HL-60/S4 treated with retinoic acid at 250 ng/mL for 4 days and 3 days (cell line): ENCODE measurements around the gene CHRNB4.

Experiments used
- in situ Hi-C: fragments of 300-500 bp; cut with MboI; formaldehyde crosslinking; loops from 2 replicates; pipeline ENCODE4 v1.7.0; 2022; ENCODE audit warnings: low sequenced_read_pairs

Gene CHRNB4

DNA sequence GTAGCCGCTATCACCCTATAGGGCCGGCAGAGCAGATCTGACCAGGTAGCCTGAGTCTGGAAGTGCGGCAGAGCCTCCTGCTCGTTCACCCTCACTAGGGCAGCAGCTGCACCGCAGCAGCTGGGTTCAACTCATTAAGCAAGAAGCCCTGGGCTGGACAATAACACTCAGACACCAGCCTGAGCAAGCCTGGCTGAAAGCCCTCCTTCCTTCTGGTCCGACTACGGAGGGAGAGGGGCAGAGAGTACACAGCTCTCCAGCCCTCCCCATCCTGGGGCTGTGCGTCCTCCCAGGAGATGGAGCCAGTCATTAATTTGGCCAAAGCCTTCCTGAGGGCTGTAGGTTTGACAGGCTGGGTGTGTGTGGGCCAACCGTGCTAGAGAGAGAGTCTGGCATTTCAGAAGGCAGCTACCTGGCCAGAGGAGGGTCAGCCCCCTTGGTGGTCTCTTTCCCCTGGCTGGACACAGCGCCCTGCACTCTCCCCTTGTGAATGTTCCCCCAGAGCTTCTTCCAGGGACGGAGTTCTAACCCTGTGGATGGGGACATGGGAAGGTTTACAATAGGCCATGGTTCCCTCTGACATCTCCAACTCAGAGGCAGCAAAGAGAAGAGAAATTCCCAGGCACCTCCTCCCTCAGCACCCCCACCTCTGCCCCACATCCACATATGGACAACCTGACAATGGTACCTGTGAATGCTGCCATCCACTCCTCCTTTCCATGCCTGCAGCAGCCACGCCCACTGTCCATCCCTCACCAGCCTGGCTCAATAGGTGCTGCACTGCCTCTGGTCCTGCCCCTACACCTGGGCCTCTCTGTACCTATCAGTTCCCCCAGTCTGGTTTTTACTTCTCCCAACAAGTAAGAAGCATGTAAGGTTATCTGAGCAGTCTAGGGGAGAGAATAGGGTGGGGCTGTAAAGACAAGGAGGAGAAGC lies 6.5 kb downstream of the CHRNB4 start:
- in situ Hi-C loops = no loop called here

DNA sequence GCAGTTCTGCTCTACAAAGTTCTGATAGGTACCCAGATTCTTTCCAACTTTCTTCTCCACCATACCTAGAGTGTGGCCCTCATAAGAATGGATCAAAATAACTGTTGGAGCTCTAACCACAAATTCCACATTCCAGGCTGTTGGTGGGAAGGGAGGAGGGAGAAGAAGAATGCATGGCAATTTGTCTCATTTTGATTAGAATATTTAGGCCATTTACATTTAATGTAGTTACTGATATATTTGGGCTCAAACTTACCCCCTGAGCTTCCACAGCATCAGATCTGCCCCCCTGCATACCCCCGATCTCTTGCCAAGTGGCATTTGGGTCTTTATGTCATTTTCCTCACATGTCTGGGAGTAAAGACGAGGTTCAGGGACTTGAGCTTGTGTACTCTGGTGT lies 7.7 kb downstream of the CHRNB4 start:
- in situ Hi-C loops = no loop called here

DNA sequence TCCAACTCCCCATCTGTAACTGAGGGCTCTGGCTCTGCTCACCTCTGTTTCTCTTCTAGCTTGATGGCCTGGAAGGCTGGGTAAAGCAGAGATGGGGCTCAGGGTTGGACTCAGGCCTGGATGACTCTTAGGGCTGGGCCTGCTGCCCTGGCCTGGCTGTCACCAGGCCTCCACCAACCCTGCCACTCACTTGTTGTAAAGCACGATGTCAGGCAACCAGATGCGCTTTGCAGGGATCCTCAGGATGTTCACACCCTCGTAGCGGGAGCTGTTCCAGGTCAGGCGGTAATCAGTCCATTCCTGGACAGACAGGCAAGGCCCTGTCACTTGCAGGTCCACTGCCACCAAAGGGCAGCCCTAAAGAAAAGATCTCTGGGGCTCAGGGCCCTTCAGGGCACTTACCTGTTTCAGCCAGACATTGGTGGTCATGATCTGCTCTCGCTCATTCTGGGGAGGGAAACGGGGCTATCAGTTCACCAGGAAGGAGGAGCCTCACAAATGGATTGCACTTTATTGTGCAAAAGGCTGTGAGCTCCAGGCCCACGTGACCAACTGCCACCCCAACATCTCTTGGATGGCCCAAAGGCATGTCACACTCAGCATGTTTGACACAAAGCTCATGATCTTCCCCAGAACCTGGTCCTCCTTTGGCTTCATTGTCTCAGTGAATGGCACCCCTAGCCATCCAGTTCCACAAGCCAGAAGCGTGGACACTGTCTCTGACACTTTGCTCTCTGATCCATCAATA lies 9.9 kb downstream of the CHRNB4 start:
- in situ Hi-C loops = no loop called here

DNA sequence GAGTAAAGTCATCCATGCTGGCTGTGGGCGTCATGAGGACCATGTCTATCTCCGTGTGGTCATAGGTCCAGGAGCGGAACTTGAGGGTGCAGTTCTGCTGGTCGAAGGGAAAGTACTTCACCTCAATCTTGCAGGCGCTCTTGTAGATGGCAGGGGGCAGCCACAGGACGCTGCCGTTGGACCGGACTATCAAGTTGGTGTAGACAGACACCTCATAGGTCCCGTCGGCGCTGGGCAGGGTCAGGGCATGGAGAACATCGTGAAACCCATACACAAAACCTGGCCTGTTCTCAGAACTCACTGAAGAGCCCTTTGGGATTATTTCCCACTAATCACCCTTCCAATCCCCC lies 11.3 kb downstream of the CHRNB4 start:
- in situ Hi-C loops = no loop called here

DNA sequence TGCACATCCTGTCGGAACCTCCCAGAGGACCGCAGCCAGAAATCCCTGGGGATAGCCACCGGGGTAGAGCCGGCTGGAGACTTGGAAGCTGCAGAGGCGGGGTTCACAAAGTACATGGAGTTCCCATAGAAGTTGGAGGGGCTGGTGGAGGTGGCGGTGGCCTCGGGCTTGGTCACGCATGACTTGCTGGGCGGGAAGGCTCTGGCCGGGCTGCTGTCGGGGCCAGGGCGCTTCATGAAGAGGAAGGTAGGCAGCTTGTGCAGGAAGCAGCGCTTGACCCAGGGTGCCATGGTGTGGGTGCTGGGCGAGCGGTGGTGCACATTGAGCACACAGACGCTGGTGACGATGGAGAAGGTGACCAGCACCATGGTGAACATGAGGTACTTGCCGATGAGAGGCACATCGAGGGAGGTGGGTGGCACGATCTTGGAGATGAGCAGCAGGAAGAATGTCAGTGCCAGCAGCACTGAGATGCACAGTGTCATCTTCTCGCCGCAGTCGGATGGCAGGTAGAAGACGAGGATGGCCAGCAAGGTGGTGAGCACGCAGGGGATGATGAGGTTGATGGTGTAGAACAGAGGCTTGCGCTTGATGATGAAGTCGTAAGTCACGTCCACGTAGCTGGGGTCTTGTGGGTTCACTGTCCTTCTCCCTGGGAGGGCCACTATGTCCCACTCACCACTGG lies 11.8 kb downstream of the CHRNB4 start:
- in situ Hi-C loops = no loop called here

DNA sequence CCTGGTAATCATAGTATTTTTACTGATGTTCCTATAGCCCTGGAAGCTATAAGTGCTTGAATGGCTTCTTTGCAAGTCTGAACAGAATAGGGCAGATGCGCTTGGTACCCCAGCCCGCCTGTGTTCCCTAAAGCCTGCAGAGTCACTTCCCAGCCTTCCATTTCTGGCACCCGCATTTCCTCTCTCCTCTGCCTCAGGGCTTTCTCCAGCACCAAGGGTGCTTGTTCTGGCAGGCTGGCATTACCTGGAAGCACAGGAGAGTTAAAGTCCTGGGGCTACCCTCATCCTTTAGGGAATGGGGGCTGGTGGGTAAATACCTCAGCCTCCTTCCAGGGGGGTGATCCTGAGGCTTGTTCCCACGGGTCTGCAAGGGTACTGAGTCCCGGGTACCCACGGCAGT lies 12.8 kb downstream of the CHRNB4 start:
- in situ Hi-C loops = no loop called here

DNA sequence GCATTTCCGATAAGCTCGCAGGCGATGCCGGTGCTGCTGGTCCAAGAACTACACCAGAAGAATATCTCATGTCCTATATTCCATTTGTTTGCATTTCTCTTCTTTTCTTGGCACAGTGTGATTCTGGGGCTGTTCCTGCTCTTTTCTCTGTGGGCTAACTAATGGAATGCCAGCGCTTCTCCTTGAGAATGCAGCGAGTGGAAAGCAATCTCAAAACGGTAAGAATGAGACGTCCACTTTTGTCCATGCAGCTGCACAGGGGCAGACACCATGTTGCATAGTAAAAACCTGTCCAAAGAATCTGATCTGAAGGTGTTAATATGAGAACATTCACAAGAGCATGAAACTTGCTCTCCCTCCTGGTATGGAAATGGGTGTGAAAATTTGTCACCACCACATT lies 13.7 kb downstream of the CHRNB4 start:
- in situ Hi-C loops = no loop called here

DNA sequence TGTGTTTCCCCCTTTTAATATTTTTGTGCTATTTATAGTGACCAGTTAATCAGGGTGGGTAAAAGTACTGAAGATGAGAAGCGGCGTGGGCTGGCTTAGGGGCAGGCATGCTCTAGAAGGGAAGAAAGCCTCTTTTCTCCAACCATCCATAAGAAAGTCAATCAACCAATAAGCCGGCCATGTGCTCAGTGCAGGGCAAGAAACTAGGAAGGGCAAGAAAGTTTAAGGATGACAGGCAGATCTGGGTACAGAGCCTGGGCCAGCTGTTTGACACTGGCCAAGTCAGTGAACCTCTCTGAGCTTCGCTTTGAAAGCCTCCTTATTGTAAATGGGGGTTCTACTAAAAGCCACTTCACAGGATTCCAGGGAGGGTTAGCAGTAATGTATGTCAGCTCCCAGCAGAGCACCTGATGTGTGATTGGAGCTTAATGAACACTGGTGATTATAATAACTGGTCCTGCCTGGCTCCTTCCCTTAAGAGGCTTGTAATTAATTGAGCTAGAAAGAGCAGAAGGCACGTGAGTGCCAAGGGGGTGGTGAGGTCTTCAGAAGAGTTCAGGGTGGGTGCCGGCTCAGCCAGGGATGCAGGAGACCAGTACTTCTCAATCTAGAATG lies 14.5 kb downstream of the CHRNB4 start:
- in situ Hi-C loops = no loop called here

DNA sequence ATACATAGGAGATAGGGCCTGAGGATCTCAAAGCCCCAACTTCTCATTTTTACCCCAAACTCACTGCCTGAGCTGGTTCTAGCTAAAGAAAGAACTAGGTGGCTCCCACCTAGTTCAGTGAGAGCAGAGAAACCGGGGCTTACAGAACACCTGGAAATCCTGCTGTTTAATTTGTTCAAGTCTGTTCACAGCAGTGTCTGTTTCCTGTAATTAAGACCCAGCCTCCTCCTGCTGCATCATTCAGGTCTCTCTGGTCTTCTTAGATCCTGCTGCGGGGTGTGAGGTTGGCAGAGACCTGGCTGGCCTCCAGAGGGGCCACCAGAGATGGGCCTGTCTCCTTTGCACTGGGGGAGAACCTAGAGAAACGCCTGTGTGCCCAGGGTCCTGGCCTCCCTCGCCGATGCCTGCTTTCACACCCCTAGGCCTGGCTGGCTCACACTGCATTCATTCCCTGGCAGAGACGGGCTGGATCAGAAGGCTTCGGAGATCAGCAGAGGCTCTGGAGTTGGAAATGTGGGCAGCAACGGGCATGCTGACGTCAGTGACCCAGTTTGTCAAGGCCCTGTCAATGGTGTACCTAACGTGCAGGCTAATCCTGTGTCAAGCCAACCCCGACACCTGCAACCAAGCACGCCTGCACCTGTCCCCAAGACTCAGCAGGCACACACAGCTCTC lies 15.3 kb downstream of the CHRNB4 start:
- in situ Hi-C loops = no loop called here

DNA sequence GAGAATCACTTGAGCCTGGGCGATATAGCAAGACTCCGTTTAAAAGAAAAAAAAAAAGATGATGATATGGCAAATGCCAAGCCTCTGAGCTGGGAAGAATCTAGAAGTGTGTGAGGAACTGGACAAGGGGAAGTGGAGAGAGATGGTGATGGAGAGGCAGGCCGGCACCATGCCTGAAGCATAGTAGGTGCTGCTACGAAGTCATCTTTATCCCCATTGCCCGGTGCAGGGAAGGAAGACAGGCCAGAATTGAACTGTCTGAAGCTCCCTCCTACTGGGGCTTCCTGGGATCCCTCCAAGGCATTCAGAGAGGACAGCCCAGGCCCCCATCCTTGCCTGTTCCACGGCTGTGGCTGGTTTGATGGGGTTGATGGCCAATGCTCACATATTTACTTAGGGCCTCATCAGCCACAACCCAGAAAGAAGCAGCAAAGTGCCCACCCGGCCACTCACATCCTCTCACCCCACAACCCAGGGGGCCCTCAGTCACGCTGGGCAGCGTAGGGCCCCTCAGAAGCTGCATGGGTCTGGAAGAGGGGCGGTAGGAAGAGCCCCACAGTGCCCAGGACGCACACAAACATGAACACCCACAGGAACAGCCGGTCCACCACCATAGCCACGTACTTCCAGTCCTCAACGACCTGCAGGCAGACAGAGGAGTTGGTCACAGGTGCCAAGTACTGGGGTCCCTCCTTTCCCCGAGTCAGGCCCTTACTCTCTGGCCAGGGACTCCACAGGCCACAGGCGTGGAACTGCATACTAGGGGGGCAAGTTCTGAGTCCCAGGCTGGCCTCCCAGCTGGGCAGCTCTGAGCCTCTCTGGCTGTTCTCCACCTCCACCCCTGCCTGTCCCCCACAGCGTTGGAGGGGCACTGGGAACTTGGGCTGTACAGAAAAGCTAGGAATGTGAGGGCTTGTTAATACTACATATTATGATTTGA lies 16.1 kb downstream of the CHRNB4 start:
- in situ Hi-C loops = no loop called here

DNA sequence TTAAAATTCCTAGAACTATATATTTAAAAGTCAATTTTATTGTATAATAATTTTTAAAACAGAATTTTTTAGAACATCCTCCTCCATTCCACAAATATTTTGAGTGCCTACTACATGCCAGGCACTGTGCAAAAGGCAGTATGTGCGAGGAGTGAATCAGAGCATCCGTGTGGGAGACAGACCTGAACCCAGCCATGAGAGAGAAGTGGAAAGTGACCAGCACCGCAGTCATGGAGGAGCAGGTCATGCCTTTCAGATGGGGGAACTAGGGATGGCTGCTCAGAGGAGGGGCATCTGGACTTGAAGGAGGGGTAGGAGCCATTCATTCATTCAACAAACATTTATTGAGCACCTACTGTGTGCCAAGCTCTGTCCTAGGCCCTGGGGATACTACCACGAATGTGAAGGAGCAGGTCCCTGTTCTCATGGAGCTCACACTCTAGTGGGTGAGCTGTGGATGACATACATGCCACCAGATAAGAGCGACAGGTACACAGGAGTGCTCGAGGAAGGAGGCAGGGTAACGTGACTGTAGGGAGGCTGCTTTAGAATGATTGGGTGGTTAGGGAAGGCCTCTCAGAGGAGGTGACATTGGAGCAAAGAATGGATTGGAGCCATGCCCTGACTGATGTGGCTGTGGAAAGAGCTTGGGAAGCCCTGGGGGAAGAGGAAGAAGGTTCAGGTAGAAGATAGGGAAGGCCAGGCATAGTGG lies 17.1 kb downstream of the CHRNB4 start:
- in situ Hi-C loops = no loop called here

DNA sequence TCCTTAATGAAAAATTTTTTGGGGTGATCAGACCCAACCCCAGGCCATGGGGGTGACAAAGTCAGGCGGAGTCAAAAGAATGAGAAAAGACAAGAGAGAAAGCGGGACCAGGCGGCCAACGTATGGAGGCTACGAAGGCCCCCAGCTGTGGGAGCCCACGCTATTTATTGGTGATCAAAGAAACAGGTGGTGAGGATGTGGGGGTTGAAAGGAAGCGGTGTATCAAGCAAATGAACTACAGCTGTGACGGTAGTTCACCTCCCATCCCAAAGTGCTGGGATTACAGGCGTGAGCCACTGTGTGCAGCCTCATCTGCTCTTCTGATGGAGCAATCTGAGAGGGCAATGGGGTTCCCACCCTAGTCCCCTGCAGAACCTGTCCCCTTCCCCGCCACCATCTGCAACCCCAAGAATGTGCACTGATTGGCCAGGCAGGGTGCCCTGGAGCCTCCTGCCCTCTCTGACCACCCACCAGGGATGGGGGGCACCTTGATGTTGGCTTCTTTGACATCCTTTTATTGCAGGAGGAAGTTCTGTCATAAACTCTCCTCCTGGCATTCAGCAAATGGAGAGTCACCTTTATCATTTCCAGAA lies 19.1 kb downstream of the CHRNB4 start:
- in situ Hi-C loops = no loop called here

DNA sequence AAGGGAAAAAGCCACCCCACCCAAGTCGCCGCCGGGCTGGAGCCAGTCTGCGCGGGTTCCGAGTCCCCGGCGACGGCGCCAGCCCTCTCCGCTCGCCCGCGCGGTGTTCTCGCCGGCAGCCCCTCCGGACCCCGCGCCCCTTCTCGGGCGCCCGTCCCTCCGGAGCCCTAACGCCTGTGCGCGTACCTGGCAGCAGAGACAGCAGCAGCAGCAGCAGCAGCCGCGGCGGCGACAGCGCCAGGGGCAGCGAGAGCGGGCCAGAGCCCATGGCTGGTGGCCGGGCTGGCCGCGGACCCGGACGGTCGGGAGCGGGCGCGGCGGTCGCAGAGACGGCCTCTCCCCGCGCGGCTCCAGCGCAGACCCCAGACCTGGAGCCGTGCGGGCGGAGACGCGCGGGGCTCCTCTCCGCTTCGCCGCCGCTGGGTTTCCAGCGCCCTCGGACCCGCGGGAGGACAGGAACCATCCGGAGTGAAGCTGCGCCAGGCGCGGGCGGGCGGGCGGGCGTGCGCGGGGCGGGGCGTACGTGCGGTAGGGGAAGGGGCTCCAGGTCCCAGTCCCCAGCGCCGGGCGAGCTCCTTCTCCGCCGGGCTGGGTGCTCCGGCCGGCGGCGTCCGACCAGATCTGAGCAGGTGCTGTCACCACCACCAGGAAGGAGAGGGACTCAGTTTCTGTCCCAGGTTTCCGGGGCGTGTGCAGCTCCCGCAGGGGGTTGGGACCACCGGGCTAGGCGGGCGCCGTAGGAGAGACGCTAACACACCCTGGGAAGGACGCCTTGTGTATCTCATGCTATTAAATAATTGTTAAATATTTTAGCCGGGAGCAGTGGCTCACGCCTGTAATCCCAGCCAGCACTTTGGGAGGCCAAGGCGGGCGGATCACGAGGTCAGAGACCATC lies 20.2 kb downstream of the CHRNB4 start, which contains the start of gene CHRNA3:
Gene CHRNA3 (minus strand): TSS at position 470 of the 895 bp plus-strand sequence. CDS start 202 bp downstream, at position 268.
- in situ Hi-C loops = no loop called here

DNA sequence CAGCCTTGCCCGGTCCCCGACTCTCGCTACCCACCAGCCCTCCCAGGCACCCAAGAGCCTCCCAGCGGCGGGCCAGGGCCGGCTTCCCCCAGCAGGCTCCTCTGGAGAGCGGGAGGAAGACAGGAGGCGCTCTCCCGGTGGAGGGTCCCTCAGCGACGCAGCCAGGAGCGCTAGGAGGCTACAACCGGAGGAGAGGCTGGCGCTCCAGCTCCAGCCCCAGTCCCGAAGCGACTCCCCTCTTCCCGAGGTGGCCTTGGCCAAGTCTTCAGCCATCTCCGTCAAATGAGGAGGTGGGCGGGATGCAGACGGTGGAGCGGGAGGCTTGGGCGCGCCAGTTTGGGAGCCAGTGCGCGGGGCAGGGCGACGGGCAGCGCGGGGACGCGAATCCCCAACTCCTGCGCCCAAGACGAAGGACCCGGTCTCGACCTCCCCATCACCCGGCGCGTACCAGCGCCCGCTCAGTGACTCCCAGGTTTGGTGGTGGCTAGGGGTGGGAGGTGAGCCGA lies 20.9 kb downstream of the CHRNB4 start:
- in situ Hi-C loops = no loop called here

DNA sequence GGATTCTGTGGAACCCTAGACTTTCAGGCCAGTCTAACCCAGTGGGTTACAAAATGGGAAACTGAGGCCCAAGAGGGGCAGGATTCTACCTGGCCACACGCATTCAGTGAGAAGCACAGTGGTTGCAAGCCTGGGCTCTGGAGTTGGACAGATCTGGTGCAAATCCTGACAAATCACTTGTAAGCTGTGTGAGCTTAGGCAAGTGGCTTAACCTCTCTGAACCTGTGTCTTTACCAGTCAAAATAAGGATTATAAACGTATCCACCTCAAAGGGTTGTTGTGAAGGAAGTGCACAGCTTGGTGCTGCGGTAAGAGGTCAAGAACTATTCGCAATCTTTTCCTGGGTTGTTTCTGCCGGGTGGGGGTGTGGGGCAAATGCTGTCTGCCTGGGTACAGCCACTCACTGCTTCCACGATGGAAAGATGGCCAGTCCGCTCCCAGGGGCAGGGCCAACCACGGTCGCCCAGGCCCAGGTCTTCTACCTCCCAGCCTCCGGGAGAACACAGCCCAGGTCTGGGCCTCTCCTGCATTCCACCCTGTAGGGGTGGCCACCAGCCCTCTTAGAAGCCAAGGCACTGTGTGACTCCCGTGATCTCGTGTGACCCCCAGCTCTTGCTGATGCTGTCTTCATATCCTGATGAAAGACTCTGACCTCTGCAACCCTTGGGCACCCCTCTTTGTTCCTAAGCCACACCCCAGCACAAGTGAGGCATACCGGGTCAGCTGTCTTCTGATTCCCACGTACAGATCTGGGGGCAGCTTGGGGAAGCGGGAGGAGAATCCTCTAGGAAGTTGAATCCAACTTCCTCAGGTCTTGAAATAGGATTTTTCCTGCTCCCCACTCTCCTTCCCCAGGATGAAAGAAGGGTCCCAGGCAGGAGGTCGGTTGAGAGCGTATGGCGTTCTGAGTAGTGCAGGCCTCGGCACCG lies 21.7 kb downstream of the CHRNB4 start:
- in situ Hi-C loops = no loop called here

DNA sequence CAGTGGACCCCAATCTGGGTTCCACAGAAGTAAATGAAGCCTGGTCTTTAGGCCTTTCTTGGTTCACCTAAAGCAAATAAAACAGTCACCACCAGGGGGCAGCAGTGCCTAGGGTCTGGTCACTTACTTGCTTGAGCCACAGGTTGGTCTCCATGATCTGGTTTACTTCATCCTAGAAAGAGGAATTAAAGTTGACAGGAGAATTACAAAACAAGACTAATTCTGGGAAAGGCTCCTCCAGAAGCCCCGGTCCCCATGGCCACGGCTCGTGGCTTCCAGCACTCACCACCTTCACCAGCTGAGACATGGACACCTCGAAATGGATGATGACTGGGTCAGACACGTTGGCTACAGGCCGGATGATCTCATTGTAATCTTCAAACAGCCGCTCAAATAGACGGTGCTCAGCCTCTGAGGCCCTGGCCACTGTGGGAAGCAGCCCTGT lies 22.5 kb downstream of the CHRNB4 start:
- in situ Hi-C loops = no loop called here
